ENCODE results near the gene CIDEC. TPM values are rescaled to one million over a fixed set of nuclear protein-coding genes. Genes with fewer than 3 reads are reported as not detected.
"Not testable (repeated sequence)": the region's sequence is repeated elsewhere in the genome, so short reads cannot be mapped to it uniquely, and the experiment has no call there.

Gene CIDEC
- total and polyA plus RNA-seq, 2 donors from 2014 or later = not detected

DNA sequence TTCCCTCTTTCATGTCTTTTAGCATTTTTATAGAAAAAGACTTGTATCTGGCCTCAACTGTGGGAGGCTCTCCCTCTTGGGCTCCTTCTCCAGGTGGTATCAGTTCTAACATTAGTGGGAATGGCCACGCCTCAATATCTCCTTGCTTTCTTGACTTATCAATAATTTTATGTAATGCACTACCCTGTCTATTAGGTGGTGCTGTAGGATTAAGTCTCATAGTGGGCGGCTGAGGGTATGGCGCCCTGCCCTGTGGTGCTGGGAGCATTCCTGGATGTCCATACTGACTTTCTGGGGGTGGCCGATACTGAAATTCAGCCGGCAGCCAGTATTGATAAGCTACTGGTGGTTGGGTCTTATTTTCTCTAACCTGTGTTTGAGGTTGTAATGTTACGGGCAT, 27.5 kb downstream of the CIDEC start:
- Histone ChIP-seq H3K27ac (ENCODE audit: low read depth in 2 of 2, low read length in 2 of 2) (no peak overlapping the region), H3K27me3 (ENCODE audit: control insufficient read depth, insufficient read depth, low read length) (no peaks in the 10 kb centered on the region), H3K9ac (ENCODE audit: low read length in 3 of 3) (no peak overlapping the region), H3K4me1 (ENCODE audit: control insufficient read depth in 2 of 3, insufficient read depth in 2 of 3, low read depth in 1 of 3, low read length in 3 of 3) (no peaks in the 10 kb centered on the region), H3K4me3 (ENCODE audit: low read length in 3 of 3) (no peak overlapping the region), H3K36me3 (ENCODE audit: control insufficient read depth in 2 of 3, insufficient read depth in 3 of 3, low read length in 3 of 3) (no peaks in the 10 kb centered on the region), H3K9me3 (ENCODE audit: control insufficient read depth in 2 of 3, insufficient read depth in 1 of 3, low read length in 3 of 3) (no peaks in the 10 kb centered on the region)
- FAIRE-seq = no peak
- intact Hi-C loops (cut with DNase I) = no loop called here
- DNase-seq = no peak
- TF ChIP-seq, protein P1, sequence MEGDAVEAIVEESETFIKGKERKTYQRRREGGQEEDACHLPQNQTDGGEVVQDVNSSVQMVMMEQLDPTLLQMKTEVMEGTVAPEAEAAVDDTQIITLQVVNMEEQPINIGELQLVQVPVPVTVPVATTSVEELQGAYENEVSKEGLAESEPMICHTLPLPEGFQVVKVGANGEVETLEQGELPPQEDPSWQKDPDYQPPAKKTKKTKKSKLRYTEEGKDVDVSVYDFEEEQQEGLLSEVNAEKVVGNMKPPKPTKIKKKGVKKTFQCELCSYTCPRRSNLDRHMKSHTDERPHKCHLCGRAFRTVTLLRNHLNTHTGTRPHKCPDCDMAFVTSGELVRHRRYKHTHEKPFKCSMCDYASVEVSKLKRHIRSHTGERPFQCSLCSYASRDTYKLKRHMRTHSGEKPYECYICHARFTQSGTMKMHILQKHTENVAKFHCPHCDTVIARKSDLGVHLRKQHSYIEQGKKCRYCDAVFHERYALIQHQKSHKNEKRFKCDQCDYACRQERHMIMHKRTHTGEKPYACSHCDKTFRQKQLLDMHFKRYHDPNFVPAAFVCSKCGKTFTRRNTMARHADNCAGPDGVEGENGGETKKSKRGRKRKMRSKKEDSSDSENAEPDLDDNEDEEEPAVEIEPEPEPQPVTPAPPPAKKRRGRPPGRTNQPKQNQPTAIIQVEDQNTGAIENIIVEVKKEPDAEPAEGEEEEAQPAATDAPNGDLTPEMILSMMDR (IDR thresholded peaks at IDR 0.05; ENCODE audit: borderline replicate concordance, extremely low read depth, insufficient read depth) = no peak

DNA sequence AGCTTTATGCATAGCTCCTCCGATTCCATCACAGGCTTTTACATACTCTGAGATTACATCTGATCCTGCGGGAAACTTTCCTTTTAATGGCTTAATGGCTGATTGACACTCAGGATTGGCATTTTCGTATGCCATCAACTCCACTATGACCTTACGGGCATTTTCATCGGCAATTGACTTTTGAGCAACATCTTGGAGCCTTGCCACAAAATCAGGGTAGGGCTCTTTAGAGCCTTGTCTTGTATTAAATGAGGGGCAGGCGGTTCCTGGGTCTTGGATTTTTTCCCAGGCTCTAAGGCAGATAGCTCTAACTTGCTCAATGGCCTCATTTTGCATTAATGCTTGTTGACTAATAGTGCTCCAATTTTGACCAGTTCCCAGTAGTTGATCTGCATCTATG, 28.1 kb downstream of the CIDEC start:
- FAIRE-seq; intact Hi-C loops (cut with DNase I): not testable (repeated sequence)

DNA sequence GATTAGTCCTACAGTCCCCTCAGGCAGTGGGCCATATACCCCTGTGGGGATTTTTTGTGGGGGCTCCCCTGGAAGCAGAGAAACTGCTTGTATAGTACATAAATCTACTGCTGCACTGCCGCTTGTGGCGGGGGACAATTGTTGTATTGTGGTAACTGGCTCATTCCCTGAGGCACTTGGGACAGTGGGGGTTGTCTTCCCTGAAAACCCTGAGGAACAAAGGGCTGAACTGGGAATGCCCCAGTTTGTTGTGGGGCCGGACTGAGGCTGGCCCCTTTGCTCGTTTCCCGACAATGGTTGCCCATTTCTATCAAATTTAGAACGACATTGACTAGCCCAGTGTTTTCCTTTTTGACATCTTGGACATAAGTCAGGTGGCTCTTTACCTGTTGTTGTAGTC, 28.7 kb downstream of the CIDEC start:
- H3K27ac ChIP-seq (ENCODE audit: low read depth in 2 of 2, low read length in 2 of 2); H3K4me1 ChIP-seq (ENCODE audit: control insufficient read depth in 2 of 3, insufficient read depth in 2 of 3, low read depth in 1 of 3, low read length in 3 of 3); H3K4me3 ChIP-seq (ENCODE audit: low read length in 3 of 3); intact Hi-C loops (cut with DNase I); H3K36me3 ChIP-seq (ENCODE audit: control insufficient read depth in 2 of 3, insufficient read depth in 3 of 3, low read length in 3 of 3); H3K9me3 ChIP-seq (ENCODE audit: control insufficient read depth in 2 of 3, insufficient read depth in 1 of 3, low read length in 3 of 3); FAIRE-seq; H3K27me3 ChIP-seq (ENCODE audit: control insufficient read depth, insufficient read depth, low read length); DNase-seq; H3K9ac ChIP-seq (ENCODE audit: low read length in 3 of 3): not testable (repeated sequence)

More for the DNA sequence above, 28.1 kb downstream of the CIDEC start:
- not testable (repeated sequence) for H3K27me3 ChIP-seq (ENCODE audit: control insufficient read depth, insufficient read depth, low read length); H3K4me3 ChIP-seq (ENCODE audit: low read length in 3 of 3); DNase-seq; H3K9me3 ChIP-seq (ENCODE audit: control insufficient read depth in 2 of 3, insufficient read depth in 1 of 3, low read length in 3 of 3); H3K9ac ChIP-seq (ENCODE audit: low read length in 3 of 3); H3K27ac ChIP-seq (ENCODE audit: low read depth in 2 of 2, low read length in 2 of 2); H3K4me1 ChIP-seq (ENCODE audit: control insufficient read depth in 2 of 3, insufficient read depth in 2 of 3, low read depth in 1 of 3, low read length in 3 of 3); H3K36me3 ChIP-seq (ENCODE audit: control insufficient read depth in 2 of 3, insufficient read depth in 3 of 3, low read length in 3 of 3)

DNA sequence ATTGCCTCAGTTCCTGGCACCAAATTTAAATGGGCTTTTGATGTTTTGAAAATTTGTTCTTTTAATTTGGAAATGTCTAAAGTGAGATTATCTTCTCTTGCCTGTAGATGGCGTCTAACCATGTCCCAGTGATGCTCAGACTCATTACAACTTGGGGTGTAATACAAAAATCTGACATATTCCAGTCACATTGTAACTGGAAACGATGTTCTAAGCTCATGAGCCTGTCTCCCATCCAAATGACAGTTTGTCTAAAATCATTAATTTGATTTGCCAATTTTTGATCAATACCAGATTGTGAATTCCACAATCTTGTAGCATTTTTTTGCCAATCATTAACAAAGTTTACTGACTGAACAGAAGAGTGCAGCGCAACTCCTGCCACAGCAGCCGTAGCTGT, 31.2 kb downstream of the CIDEC start:
- FAIRE-seq (peak; percentile 46), DNase-seq (peak in 2 of 5 donors; percentile 31 to 45)
- H3K4me1 ChIP-seq (ENCODE audit: control insufficient read depth in 2 of 3, insufficient read depth in 2 of 3, low read depth in 1 of 3, low read length in 3 of 3); H3K36me3 ChIP-seq (ENCODE audit: control insufficient read depth in 2 of 3, insufficient read depth in 3 of 3, low read length in 3 of 3); H3K4me3 ChIP-seq (ENCODE audit: low read length in 3 of 3); H3K27me3 ChIP-seq (ENCODE audit: control insufficient read depth, insufficient read depth, low read length); intact Hi-C loops (cut with DNase I); H3K27ac ChIP-seq (ENCODE audit: low read depth in 2 of 2, low read length in 2 of 2); H3K9me3 ChIP-seq (ENCODE audit: control insufficient read depth in 2 of 3, insufficient read depth in 1 of 3, low read length in 3 of 3); H3K9ac ChIP-seq (ENCODE audit: low read length in 3 of 3): not testable (repeated sequence)

DNA sequence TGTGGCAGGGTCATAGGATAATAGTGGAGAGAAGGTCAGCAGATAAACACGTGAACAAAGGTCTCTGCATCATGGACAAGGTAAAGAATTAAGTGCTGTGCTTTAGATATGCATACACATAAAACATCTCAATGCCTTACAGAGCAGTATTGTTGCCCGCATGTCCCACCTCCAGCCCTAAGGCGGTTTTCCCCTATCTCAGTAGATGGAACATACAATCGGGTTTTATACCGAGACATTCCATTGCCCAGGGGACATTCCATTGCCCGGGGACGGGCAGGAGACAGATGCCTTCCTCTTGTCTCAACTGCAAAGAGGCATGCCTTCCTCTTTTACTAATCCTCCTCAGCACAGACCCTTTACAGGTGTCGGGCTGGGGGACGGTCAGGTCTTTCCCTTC, 32.2 kb downstream of the CIDEC start:
- H3K9ac ChIP-seq (ENCODE audit: low read length in 3 of 3); H3K27ac ChIP-seq (ENCODE audit: low read depth in 2 of 2, low read length in 2 of 2); intact Hi-C loops (cut with DNase I); H3K4me1 ChIP-seq (ENCODE audit: control insufficient read depth in 2 of 3, insufficient read depth in 2 of 3, low read depth in 1 of 3, low read length in 3 of 3); DNase-seq; H3K9me3 ChIP-seq (ENCODE audit: control insufficient read depth in 2 of 3, insufficient read depth in 1 of 3, low read length in 3 of 3); H3K4me3 ChIP-seq (ENCODE audit: low read length in 3 of 3); FAIRE-seq; H3K36me3 ChIP-seq (ENCODE audit: control insufficient read depth in 2 of 3, insufficient read depth in 3 of 3, low read length in 3 of 3); H3K27me3 ChIP-seq (ENCODE audit: control insufficient read depth, insufficient read depth, low read length): not testable (repeated sequence)
